Measurements from ENCODE around the gene CD69.
A peak's percentile ranks its signal among the peaks of the same experiment; 100 is the strongest.

The CD69 gene

GRCh38 chr12:9779209-9779608, 18.5 kb upstream of the CD69 start:
- DNase-seq: no peak

DNA sequence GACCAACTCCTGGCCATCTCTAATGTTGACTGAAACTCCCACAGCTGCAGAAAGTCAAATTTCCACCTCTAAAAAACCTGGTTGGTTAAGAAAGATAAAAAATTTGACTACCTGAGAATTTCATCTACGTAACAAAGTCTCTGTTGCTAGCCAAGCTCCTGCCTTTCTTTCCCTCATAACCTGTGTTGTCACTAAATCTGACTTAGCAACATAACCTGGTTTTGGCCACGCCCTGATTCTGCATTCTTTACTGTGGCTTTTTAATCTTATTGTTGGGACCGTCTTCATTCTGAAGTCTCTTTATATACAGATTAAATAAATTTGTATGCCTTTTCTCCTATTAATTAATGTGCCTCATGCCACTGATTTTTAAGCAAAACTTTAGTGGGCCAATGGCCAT, 16.1 kb upstream of the CD69 start:
- no peak for DNase-seq

GRCh38 chr12:9773216-9773877, 12.6 kb upstream of the CD69 start:
- DNase-seq: no peak

GRCh38 chr12:9763025-9763424, 2.3 kb upstream of the CD69 start:
- DNase-seq: no peak

GRCh38 chr12:9762369-9762768, 1.7 kb upstream of the CD69 start:
- no peak for DNase-seq

DNA sequence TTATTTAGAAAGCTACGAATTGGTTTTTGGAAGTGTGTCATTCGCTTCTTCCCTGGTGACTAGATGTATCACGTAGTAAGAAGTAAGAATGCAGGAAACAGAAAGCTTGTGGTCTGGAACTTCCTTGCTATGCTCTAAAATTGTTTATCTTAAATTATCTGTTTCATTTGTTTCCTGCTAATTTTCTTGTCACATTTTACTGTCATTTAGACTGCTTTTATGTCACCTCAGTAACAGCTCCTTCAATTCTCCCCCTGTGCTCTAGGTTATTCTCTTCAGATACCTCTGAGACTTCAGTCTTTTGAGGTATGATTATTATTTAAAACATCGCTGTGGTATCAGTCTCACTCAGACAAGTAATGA, 699 bp upstream of the CD69 start:
- no peak for DNase-seq

DNA sequence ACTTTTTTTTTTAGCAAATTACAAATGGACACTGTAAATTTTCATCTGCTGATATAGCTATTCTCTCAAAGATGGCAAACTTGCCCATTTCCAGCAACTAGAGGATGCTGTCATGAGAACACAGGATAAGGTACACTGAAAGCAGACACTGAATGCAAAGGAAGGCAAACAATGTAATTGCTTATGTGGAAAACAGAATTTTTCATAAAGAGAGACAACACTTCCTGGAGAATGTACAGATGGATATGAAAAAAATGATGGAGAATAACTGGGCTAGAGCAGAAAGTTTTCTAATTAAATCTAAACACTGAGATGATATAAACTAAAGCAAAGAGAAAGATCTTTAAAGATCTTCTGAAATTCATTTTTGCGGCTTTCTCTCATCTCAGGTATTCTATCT, 581 bp downstream of the CD69 start:
- no peak for DNase-seq

DNA sequence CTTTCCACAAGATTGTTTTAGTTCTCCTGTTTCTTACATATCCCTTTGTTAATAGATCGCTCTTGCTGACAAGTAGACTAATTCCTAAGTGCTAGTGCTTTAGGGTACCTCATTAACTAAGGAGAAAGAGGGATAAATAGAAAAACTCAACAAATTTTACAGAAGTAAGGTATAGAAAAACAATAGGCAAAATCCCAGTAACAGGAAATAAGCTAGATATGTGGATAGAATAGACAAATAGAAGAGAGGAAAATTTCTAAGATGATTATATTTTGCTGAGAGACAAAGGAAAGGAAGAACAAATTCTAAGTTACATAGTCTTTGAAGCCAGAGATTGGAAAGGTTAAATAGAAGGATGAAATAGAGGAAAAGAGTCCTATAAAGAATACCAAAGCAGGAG, 1.0 kb downstream of the CD69 start:
- DNase-seq: no peak

GRCh38 chr12:9758119-9758518, 2.6 kb downstream of the CD69 start:
- DNase-seq: no peak

- DNase-seq: no peak
Measured at GRCh38 chr12:9757433-9758025, 3.2 kb downstream of the CD69 start.

DNA sequence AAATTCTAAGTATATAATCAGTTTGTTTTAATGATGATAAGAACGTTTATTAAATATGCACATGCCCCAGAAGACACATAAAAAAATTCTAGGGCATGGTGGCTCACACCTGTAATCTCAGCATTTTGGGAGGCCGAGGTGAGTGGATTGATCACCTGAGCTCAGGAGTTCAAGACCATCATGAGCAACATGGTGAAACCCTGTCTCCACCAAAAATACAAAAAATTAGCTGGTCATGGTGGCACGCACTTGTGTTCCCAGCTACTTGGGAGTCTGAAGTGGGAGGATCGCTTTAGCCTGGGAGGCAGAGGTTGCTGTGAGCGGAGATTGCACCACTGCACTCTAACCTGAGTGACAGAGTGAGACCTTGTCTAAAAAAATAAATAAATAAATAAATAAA, 4.0 kb downstream of the CD69 start:
- no peak for DNase-seq

GRCh38 chr12:9756170-9756569, 4.5 kb downstream of the CD69 start:
- no peak for DNase-seq

GRCh38 chr12:9755567-9755966, 5.1 kb downstream of the CD69 start:
- DNase-seq: no peak

DNA sequence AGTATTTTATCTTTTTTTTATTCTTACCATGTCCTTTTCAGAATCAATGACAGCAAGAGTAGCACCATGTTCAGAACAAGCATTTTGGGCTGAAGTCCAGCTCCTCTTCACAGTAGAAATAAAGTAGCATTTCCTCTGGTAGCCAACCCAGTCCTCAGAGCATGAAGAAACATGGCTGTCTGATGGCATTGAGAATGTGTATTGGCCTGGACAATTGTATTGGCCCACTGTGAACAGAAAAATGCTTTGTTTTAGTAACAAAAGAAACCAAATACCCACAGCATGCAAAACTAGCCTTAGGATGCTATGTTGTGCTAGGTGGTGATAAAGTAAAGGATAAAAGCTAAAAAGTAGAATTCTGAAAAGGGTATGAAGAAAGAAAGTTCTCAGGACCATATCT, 5.7 kb downstream of the CD69 start:
- no peak for DNase-seq

DNA sequence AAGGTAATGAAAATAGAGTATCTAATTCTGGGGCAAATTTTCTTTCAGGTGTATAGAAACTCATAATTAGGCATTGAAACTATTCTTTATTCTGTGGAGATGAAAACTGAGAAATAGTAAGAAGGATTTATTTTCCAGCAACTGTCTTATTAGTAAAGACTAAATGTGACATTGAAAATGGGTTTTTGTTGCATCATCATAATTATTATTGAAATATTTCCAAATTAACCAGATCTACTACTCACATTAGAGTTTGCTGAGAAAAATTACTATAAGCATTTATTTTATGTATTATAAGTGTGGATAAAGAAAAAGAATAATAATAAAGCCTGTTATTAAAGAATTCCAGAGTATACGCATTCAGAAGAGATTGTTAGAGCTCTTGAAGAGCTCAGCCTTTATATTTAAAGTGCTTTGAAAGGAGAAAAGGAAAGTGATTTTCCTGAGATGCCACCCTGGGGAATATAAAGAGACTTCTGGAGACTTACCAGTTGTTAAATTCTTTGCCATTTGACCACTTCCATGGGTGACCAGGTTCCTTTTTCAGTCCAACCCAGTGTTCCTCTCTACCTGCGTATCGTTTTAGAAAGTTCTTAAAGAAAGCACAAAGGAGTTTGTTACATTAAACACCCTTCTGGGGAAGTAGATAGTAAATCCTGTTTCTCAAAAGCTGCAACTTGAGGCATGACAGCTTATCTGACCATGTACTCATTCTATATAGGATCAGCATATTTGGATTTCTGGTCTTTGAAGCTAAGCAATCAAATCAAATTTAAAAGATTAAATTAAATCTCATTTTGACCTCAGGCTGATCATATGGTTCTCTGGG, 6.4 kb downstream of the CD69 start:
- DNase-seq: no peak

GRCh38 chr12:9753498-9753897, 7.2 kb downstream of the CD69 start:
- DNase-seq: no peak

GRCh38 chr12:9753073-9753472, 7.6 kb downstream of the CD69 start:
- DNase-seq: no peak

DNA sequence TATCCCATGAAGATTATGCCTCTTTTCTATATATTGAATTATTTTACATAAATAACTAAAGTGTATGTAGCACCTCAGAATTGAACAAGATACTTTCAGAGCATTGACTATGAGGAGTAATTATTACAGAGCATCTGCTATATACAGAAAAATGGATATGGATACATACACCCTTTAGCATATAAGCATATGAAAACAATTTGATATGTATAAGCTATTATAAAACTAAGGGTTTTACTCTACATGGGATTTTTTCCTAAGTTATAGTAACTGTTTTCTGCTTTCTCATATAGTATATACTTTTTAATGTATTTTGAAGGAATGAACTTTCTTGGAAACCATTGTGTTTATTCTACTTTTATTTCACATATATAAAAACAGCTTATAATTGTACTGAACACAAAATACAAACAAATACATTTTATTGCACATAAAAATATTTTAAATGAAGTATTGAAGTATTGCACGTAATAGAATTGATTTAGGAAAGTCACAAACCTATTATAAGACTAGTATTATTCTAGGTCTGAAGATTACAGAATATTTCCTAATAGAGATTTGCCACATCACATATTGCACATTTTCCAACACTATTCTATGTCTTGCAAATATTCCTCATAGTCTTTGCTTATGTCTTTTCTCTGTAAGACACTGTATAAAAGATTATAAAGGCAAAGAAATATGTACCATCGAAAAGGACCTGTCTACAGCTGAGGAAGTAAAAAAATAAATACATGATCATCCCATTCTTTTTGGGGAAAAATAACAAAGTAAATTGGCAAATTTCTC, 8.4 kb downstream of the CD69 start:
- no peak for DNase-seq

- DNase-seq: peak; percentile 82
Measured at GRCh38 chr12:9751204-9752144, 9.2 kb downstream of the CD69 start.

DNA sequence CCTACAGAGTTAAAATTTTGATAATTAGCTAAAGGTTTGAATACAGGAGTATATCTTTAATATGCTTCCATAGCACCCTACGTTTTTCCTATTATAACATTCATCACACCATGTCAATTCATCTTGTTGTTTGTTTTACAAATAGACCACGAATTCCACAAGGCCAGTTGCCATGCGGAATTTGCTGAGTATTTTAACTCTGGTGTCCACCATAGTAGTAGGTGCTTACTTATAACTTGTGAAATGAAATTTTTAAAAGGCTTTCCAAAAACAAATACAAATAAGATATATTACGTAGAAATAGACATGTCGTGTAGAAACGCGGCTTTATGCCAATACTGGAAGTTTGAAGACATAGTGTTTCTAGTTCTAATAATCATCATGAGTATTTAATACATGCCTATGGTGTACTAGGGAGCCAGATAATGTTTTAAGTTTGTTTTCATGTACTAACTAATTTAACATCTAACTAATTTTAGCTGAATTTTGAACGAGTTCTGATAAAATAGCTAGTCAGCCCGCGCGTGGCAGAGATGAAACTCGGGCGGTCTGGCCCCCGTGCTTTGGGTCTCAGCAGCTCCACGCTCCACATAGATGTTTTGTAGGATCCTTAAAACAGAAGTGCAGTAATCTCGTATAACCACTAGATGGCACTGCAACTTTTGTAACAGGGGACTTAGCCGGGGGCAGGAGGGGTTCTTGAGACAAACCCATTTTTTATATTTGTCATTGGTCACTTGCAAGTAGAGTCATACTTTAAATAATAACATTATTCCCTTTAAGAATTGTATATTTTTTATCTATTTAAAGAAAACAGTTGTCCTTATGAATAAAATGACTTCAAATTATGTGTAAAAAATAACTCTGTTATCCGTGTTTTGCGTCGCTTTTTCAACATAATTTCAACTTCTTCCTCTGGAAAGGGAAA, 10.2 kb downstream of the CD69 start:
- peak; percentile 74 for DNase-seq

DNA sequence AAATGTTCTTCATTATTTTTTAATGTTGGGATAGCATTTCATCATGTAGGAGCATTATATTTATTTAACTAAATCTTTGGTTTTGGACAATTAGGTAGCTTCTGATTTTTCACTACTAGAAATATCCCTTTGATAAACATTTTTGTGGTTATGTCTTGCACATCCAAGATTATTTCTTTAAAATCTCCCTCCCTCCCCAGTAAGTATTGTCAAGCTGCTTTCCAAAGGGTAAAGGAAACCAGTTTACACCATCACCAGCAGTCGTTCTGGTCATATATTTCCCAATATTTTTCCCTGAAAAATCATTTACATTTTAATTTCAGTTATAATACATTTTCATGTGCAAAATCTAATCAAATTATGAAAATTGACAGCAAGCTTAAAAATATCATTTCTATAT, 11.1 kb downstream of the CD69 start:
- DNase-seq: no peak
